GM12878 (cell line): ENCODE measurements around the gene RAB44. TPM values are rescaled to one million over a fixed set of nuclear protein-coding genes. Genes with fewer than 3 reads are reported as not detected.

Experiments
- ATAC-seq: fragments of 200-7000 bp; cut with Tn5 transposase; 3 replicates; pipeline ENCODE4 v1.9.1; 2020; ENCODE audit warnings: mild to moderate bottlenecking, moderate library complexity
- BruUV-seq: library from RNA; stranded (reverse); fragments of 400-500 nt; replicated peaks from 2 replicates; lab custom pipeline; 2021; lab: Mats Ljungman, UMichigan
- CTCF ChIA-PET: fragments of 300-600 bp; sonication (Branson Sonifier 250); formaldehyde crosslinking; extraction: SDS; loops from one replicate; lab custom pipeline; 2021; ENCODE audit warnings: inconsistent platforms; lab: Yijun Ruan, JAX
- POLR2A ChIA-PET: fragments of 350-600 bp; formaldehyde crosslinking; extraction: SDS; loops from one replicate; lab custom pipeline; 2021; ENCODE audit warnings: inconsistent platforms; lab: Charles Lee
- RAD21 ChIA-PET: fragments of 300-600 bp; sonication (Branson Sonifier 250); formaldehyde crosslinking; loops from one replicate; lab custom pipeline; 2023; ENCODE audit warnings: antibody characterized with exemption; ENCODE audit not compliant: unreplicated experiment; lab: Charles Lee
- SMC1A ChIA-PET: fragments of 300-600 bp; sonication (Branson Sonifier 250); formaldehyde crosslinking; loops from one replicate; lab custom pipeline; 2023; ENCODE audit not compliant: unreplicated experiment, uncharacterized antibody; lab: Charles Lee
- DNase-seq: peaks from one replicate; pipeline ENCODE4 v3.0.0-alpha.2; 2011; ENCODE audit warnings: low read depth, low spot score
- FAIRE-seq: peaks from 3 replicates; lab custom pipeline; 2011; peaks lifted over from hg19 to GRCh38; lab: Jason Lieb, UNC
- H2AFZ ChIP-seq: 2 replicates; pipeline ENCODE4 v1.6.0; 2011; ENCODE audit warnings: low read depth, low read length, control low read depth; ENCODE audit not compliant: control insufficient read depth
- H3K27ac ChIP-seq: 2 replicates; pipeline ENCODE4 v1.5.1; 2011; ENCODE audit warnings: control low read depth; ENCODE audit not compliant: control insufficient read depth, insufficient read depth
- H3K27me3 ChIP-seq, 2 experiments: replicated peaks in 1 of 2; 2 replicates each; pipeline versions ENCODE4 v1.6.0 to v1.6.1; 2011; ENCODE audit warnings: low read length in 1 of 2; ENCODE audit not compliant: control insufficient read depth in 2 of 2, insufficient read depth in 2 of 2
- H3K36me3 ChIP-seq, 2 experiments: 2 replicates each; pipeline ENCODE4 v1.5.1; 2011; ENCODE audit warnings: low read length in 1 of 2; ENCODE audit not compliant: control insufficient read depth in 2 of 2, insufficient read depth in 2 of 2
- H3K4me1 ChIP-seq: 2 replicates; pipeline ENCODE4 v1.6.1; 2011; ENCODE audit warnings: mild to moderate bottlenecking, low read length, moderate library complexity, mixed read lengths; ENCODE audit not compliant: control insufficient read depth, insufficient read depth
- H3K4me2 ChIP-seq: 2 replicates; pipeline ENCODE4 v1.6.0; 2011; ENCODE audit warnings: control low read depth; ENCODE audit not compliant: control insufficient read depth, insufficient read depth
- H3K4me3 ChIP-seq: fragments of 200-600 bp; sonication (generic); 2 replicates; pipeline ENCODE4 v1.5.1; 2016
- H3K79me2 ChIP-seq: 2 replicates; pipeline ENCODE4 v1.6.0; 2011; ENCODE audit warnings: low read length; ENCODE audit not compliant: control insufficient read depth, insufficient read depth
- H3K9ac ChIP-seq: 2 replicates; pipeline ENCODE4 v1.8.0; 2011; ENCODE audit warnings: low read length, control low read depth, mixed read lengths; ENCODE audit not compliant: control insufficient read depth, insufficient read depth
- H3K9me3 ChIP-seq: replicated peaks from 3 replicates; pipeline ENCODE4 v1.5.1; 2011; ENCODE audit warnings: mild to moderate bottlenecking, low read length; ENCODE audit not compliant: control insufficient read depth, insufficient read depth
- H4K20me1 ChIP-seq: 2 replicates; pipeline ENCODE4 v1.6.0; 2011; ENCODE audit not compliant: control insufficient read depth, insufficient read depth
- HCFC1 ChIP-seq: fragments of 150-350 bp; IDR thresholded peaks from 2 replicates; pipeline ENCODE4 v1.6.1; 2014; ENCODE audit warnings: low read length
- MXI1 ChIP-seq: fragments of 150-350 bp; IDR thresholded peaks from 2 replicates; pipeline ENCODE4 v1.6.1; 2011; ENCODE audit warnings: low read depth, mild to moderate bottlenecking, inconsistent platforms, low read length, improper control_type of control experiment
- NFIC ChIP-seq: IDR thresholded peaks from 2 replicates; pipeline ENCODE4 v1.6.1; 2012; ENCODE audit warnings: low read depth, mild to moderate bottlenecking, inconsistent platforms, low read length, moderate library complexity
- SIX5 ChIP-seq: IDR thresholded peaks from 2 replicates; pipeline ENCODE4 v1.6.1; 2011; ENCODE audit warnings: mild to moderate bottlenecking, low read depth, low read length, moderate library complexity; ENCODE audit not compliant: severe bottlenecking
- STAT3 ChIP-seq: IDR thresholded peaks from 2 replicates; pipeline ENCODE4 v1.6.1; 2011; ENCODE audit warnings: low read depth, low read length, improper control_type of control experiment
- WGBS: methylation state at CpG from one replicate; pipeline ENCODE4 v1.1.6; 2016; ENCODE audit warnings: low lambda C conversion rate; ENCODE audit not compliant: insufficient replicate concordance, insufficient coverage; ENCODE audit errors: missing lambda C conversion rate; 5-methylcytosine and 5-hydroxymethylcytosine counted together
- in situ Hi-C: fragments of 300-500 bp; cut with MboI; formaldehyde crosslinking; loops from 9 replicates; pipeline ENCODE4 v1.14.3; 2018; ENCODE audit warnings: mixed read lengths
- intact Hi-C: fragments of 100-400 bp; cut with micrococcal nuclease; formaldehyde crosslinking; loops from one replicate; pipeline ENCODE4 v1.14.2; 2022; ENCODE audit not compliant: unreplicated experiment
- polyA plus RNA-seq, 11 experiments: library from polyadenylated mRNA; depleted of rRNA in 4 of 11; unstranded in 6 of 11; stranded (reverse) in 5 of 11; fragments of >200 nt; fragmentation: Nextera tagmentation in 4 of 11; fragmentation: Illumina TruSeq in 1 of 11; extraction: Ambion mirVana in 4 of 11; extraction: Trizol in 1 of 11; gene quantifications; 1 replicate in 1 of 11; 2 replicates in 10 of 11; pipeline versions ENCODE4 v1.2.1 to v1.2.3, GENCODE V29; 2011 to 2016; ENCODE audit warnings: inconsistent platforms in 2 of 11, missing spikeins in 2 of 11, low read depth in 1 of 11
- total RNA-seq, 4 experiments: library from RNA; depleted of rRNA in 3 of 4; stranded (reverse); fragments of >200 nt in 3 of 4; fragmentation: Illumina TruSeq in 1 of 4; extraction: Trizol in 1 of 4; gene quantifications; 2 replicates each; pipeline versions ENCODE4 v1.2.1 to v1.2.3, GENCODE V29; 2013 to 2021
- TF ChIP-seq, protein P1 (sequence below): IDR thresholded peaks from 2 replicates; pipeline ENCODE4 v1.6.1; 2011; ENCODE audit warnings: low read depth, mild to moderate bottlenecking, low read length, moderate library complexity, borderline replicate concordance; ENCODE audit errors: extremely low read depth
- TF ChIP-seq, protein P2 (sequence below): fragments of 450-650 bp; IDR thresholded peaks from 2 replicates; pipeline ENCODE4 v1.6.1; 2016; ENCODE audit warnings: mild to moderate bottlenecking, moderate library complexity, borderline replicate concordance

Gene RAB44
- total and polyA plus RNA-seq, 10 of the 15 experiments (the other 5 are each of a cell fraction or from before 2014, with no cell fraction given), result 0.01 to 0.08 (median 0.05) TPM; not detected in 2

- Histone ChIP-seq H3K4me1 (no peaks in the 10 kb centered on the region), H4K20me1 (no peaks in the 10 kb centered on the region)
- no peak for DNase-seq
- no peak for TF ChIP-seq SIX5
- no peak for TF ChIP-seq NFIC
- no peak for TF ChIP-seq HCFC1
- no peak for TF ChIP-seq STAT3
- TF ChIP-seq, protein P1, sequence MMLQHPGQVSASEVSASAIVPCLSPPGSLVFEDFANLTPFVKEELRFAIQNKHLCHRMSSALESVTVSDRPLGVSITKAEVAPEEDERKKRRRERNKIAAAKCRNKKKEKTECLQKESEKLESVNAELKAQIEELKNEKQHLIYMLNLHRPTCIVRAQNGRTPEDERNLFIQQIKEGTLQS, result no peak
- TF ChIP-seq, protein P2, sequence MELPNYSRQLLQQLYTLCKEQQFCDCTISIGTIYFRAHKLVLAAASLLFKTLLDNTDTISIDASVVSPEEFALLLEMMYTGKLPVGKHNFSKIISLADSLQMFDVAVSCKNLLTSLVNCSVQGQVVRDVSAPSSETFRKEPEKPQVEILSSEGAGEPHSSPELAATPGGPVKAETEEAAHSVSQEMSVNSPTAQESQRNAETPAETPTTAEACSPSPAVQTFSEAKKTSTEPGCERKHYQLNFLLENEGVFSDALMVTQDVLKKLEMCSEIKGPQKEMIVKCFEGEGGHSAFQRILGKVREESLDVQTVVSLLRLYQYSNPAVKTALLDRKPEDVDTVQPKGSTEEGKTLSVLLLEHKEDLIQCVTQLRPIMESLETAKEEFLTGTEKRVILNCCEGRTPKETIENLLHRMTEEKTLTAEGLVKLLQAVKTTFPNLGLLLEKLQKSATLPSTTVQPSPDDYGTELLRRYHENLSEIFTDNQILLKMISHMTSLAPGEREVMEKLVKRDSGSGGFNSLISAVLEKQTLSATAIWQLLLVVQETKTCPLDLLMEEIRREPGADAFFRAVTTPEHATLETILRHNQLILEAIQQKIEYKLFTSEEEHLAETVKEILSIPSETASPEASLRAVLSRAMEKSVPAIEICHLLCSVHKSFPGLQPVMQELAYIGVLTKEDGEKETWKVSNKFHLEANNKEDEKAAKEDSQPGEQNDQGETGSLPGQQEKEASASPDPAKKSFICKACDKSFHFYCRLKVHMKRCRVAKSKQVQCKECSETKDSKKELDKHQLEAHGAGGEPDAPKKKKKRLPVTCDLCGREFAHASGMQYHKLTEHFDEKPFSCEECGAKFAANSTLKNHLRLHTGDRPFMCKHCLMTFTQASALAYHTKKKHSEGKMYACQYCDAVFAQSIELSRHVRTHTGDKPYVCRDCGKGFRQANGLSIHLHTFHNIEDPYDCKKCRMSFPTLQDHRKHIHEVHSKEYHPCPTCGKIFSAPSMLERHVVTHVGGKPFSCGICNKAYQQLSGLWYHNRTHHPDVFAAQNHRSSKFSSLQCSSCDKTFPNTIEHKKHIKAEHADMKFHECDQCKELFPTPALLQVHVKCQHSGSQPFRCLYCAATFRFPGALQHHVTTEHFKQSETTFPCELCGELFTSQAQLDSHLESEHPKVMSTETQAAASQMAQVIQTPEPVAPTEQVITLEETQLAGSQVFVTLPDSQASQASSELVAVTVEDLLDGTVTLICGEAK, result no peak
- TF ChIP-seq MXI1, result no peak
- TF ChIP-seq, all 136 proteins: peak for 0
- no peak overlapping the region for H3K4me3 ChIP-seq
- BruUV-seq, result no TSS peak
- in situ Hi-C loops (no loop called here), intact Hi-C loops (no loop called here)
- no peak for FAIRE-seq
- H3K79me2 ChIP-seq, result no peaks in the 10 kb centered on the region
- no peak overlapping the region for H3K27ac ChIP-seq
- H3K9ac ChIP-seq, result no peak overlapping the region
- ChIA-PET POLR2A (no interaction called here), RAD21 (interaction anchor here (0.5 kb wide), 1 partner anchor 74 kb away, joined by 3 read pairs; no protein-coding TSS in a partner anchor), CTCF (interaction anchor here (1.1 to 4.0 kb wide), 4 partner anchors 9 to 87 kb away, joined by 4 to 27 read pairs (median 5); no protein-coding TSS in a partner anchor), SMC1A (interaction anchor here (1.1 kb wide), 1 partner anchor 9 kb away, joined by 4 read pairs; no protein-coding TSS in a partner anchor)
- H3K36me3 ChIP-seq, result no peaks in the 10 kb centered on the region
- 65% methylated on average over 3 of the region's 3 CpGs for WGBS
- no peaks in the 10 kb centered on the region for H3K9me3 ChIP-seq
- no peaks in the 10 kb centered on the region for H3K27me3 ChIP-seq
- H3K4me2 ChIP-seq, result no peak overlapping the region
- no peak overlapping the region for H2AFZ ChIP-seq
- no peak for ATAC-seq
Measured at GRCh38 chr6:36702656-36703055, 5.0 kb downstream of the RAB44 start.
